ENCODE results near the gene XPA.

Gene XPA

GRCh38 chr9:97666907-97667686 is 30.0 kb downstream of the XPA start:
- no peak for DNase-seq

GRCh38 chr9:97665742-97666141 is 31.4 kb downstream of the XPA start:
- DNase-seq = no peak
- in situ Hi-C loops (cut with HindIII; ENCODE audit: low pct_ligation_motif_present, low pct_unique_long_range_greater_than_20kb, low sequenced_read_pairs) = no loop called here

More at GRCh38 chr9:97666907-97667686, 30.0 kb downstream of the XPA start:
- in situ Hi-C loops (cut with HindIII; ENCODE audit: low pct_ligation_motif_present, low pct_unique_long_range_greater_than_20kb, low sequenced_read_pairs) = no loop called here

- no peak for DNase-seq
- in situ Hi-C loops (cut with HindIII; ENCODE audit: low pct_ligation_motif_present, low pct_unique_long_range_greater_than_20kb, low sequenced_read_pairs) = no loop called here
Observed at GRCh38 chr9:97660847-97661246, 36.3 kb downstream of the XPA start.

- in situ Hi-C loops (cut with HindIII; ENCODE audit: low pct_ligation_motif_present, low pct_unique_long_range_greater_than_20kb, low sequenced_read_pairs) = no loop called here
- no peak for DNase-seq
Observed at GRCh38 chr9:97660340-97660739, 36.8 kb downstream of the XPA start.

GRCh38 chr9:97659771-97660170 is 37.4 kb downstream of the XPA start:
- no peak for DNase-seq
- in situ Hi-C loops (cut with HindIII; ENCODE audit: low pct_ligation_motif_present, low pct_unique_long_range_greater_than_20kb, low sequenced_read_pairs) = no loop called here

GRCh38 chr9:97658707-97659106 is 38.4 kb downstream of the XPA start:
- in situ Hi-C loops (cut with HindIII; ENCODE audit: low pct_ligation_motif_present, low pct_unique_long_range_greater_than_20kb, low sequenced_read_pairs) = no loop called here

GRCh38 chr9:97651646-97652045 is 45.5 kb downstream of the XPA start:
- no peak for DNase-seq

More at GRCh38 chr9:97658707-97659106, 38.4 kb downstream of the XPA start:
- no peak for DNase-seq

GRCh38 chr9:97647996-97648395 is 49.1 kb downstream of the XPA start:
- in situ Hi-C loops (cut with HindIII; ENCODE audit: low pct_ligation_motif_present, low pct_unique_long_range_greater_than_20kb, low sequenced_read_pairs) = no loop called here
- no peak for DNase-seq

More at GRCh38 chr9:97651646-97652045, 45.5 kb downstream of the XPA start:
- in situ Hi-C loops (cut with HindIII; ENCODE audit: low pct_ligation_motif_present, low pct_unique_long_range_greater_than_20kb, low sequenced_read_pairs) = no loop called here

GRCh38 chr9:97645720-97646119 is 51.4 kb downstream of the XPA start:
- in situ Hi-C loops (cut with HindIII; ENCODE audit: low pct_ligation_motif_present, low pct_unique_long_range_greater_than_20kb, low sequenced_read_pairs) = no loop called here
- DNase-seq = no peak

- in situ Hi-C loops (cut with HindIII; ENCODE audit: low pct_ligation_motif_present, low pct_unique_long_range_greater_than_20kb, low sequenced_read_pairs) = no loop called here
- no peak for DNase-seq
Observed at GRCh38 chr9:97640325-97640724, 56.8 kb downstream of the XPA start.

- DNase-seq = no peak
- in situ Hi-C loops (cut with HindIII; ENCODE audit: low pct_ligation_motif_present, low pct_unique_long_range_greater_than_20kb, low sequenced_read_pairs) = no loop called here
Observed at GRCh38 chr9:97638666-97639065, 58.5 kb downstream of the XPA start.

- in situ Hi-C loops (cut with HindIII; ENCODE audit: low pct_ligation_motif_present, low pct_unique_long_range_greater_than_20kb, low sequenced_read_pairs) = no loop called here
- no peak for DNase-seq
Observed at GRCh38 chr9:97636903-97637302, 60.2 kb downstream of the XPA start.

GRCh38 chr9:97635026-97635425 is 62.1 kb downstream of the XPA start:
- no peak for DNase-seq
- in situ Hi-C loops (cut with HindIII; ENCODE audit: low pct_ligation_motif_present, low pct_unique_long_range_greater_than_20kb, low sequenced_read_pairs) = no loop called here

GRCh38 chr9:97633859-97634490 is 63.2 kb downstream of the XPA start:
- peak; percentile 2 for DNase-seq
- in situ Hi-C loops (cut with HindIII; ENCODE audit: low pct_ligation_motif_present, low pct_unique_long_range_greater_than_20kb, low sequenced_read_pairs) = no loop called here

GRCh38 chr9:97632985-97633858 is 63.9 kb downstream of the XPA start, which contains the start of the genes NCBP1 and TSTD2:
Gene NCBP1, plus strand, starts transcription at chr9:97633821. Its CDS starts 61 bp downstream, at chr9:97633882.
Gene TSTD2, minus strand, starts transcription at chr9:97633368. Its CDS starts 5,806 bp downstream, at chr9:97627562.
- DNase-seq = peak; percentile 95
- in situ Hi-C loops (cut with HindIII; ENCODE audit: low pct_ligation_motif_present, low pct_unique_long_range_greater_than_20kb, low sequenced_read_pairs) = no loop called here

- peak; percentile 62 for DNase-seq
- in situ Hi-C loops (cut with HindIII; ENCODE audit: low pct_ligation_motif_present, low pct_unique_long_range_greater_than_20kb, low sequenced_read_pairs) = no loop called here
Observed at GRCh38 chr9:97632248-97632984, 64.7 kb downstream of the XPA start.

GRCh38 chr9:97630591-97630990 is 66.5 kb downstream of the XPA start:
- in situ Hi-C loops (cut with HindIII; ENCODE audit: low pct_ligation_motif_present, low pct_unique_long_range_greater_than_20kb, low sequenced_read_pairs) = no loop called here
- no peak for DNase-seq

- in situ Hi-C loops (cut with HindIII; ENCODE audit: low pct_ligation_motif_present, low pct_unique_long_range_greater_than_20kb, low sequenced_read_pairs) = no loop called here
- DNase-seq = no peak
Observed at GRCh38 chr9:97629156-97629555, 68.0 kb downstream of the XPA start.

All from ACHN (cell line).